Measurements from ENCODE around the gene CPB2. TPM values are rescaled to one million over a fixed set of nuclear protein-coding genes. Genes with fewer than 3 reads are reported as not detected.

CPB2 gene, protein sequence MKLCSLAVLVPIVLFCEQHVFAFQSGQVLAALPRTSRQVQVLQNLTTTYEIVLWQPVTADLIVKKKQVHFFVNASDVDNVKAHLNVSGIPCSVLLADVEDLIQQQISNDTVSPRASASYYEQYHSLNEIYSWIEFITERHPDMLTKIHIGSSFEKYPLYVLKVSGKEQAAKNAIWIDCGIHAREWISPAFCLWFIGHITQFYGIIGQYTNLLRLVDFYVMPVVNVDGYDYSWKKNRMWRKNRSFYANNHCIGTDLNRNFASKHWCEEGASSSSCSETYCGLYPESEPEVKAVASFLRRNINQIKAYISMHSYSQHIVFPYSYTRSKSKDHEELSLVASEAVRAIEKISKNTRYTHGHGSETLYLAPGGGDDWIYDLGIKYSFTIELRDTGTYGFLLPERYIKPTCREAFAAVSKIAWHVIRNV
- total RNA-seq (2021; fragmentation: NEBNext Ultra II Directional; extraction: Animal tissue kit (Norgen Biotek cat#: 25700)) (not detected in 2 replicates), polyA plus RNA-seq (2011; rRNA removed) (not detected in 2 replicates), polyA minus RNA-seq (2011; rRNA and poly(A)+ RNA removed) (not detected in 2 replicates)
- polyA plus RNA-seq (2011; cell fraction: cytosol; rRNA removed): not detected
- not detected for polyA plus RNA-seq (2011; cell fraction: nucleus; rRNA removed)
- not detected in 4 replicates for polyA plus RNA-seq (2012, experiment 1 of 2)
- polyA plus RNA-seq (2012, experiment 2 of 2): not detected
- polyA plus RNA-seq (2013, experiment 1 of 2): not detected
- not detected for polyA plus RNA-seq (2013, experiment 2 of 2)
- polyA minus RNA-seq (2011; cell fraction: cytosol; rRNA and poly(A)+ RNA removed): not detected
- polyA minus RNA-seq (2011; cell fraction: nucleus; rRNA and poly(A)+ RNA removed): not detected
- long read RNA-seq, experiment 1: 0 reads
- long read RNA-seq, experiment 2: 0 reads

DNA sequence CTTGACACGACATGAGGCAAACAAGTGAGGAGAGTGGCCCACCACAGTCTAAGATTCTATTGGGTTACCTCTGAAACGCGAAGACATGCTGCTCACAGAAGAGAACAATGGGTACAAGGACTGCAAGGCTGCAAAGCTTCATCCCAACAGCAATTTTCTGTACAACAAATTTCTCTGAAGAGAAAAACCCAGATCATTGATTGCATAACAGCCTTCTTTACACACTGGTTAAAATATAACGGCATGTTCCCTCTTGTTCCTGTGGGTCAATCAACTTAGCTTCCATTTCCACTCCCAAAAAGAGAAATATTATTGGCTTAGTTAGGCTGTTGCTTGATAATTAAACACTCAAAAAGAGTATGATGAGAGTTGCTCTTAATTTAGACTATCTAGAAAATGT is at the start of gene CPB2:
Gene CPB2 (minus strand): TSS at position 166 of the 400 bp plus-strand sequence. CDS start 24 bp downstream, at position 142.
- ChIA-PET POLR2A (ENCODE audit: partially characterized antibody) (no interaction called here), CTCF (ENCODE audit: partially characterized antibody) (interaction anchor here (0.7 to 1.0 kb wide), 3 partner anchors 23 to 50 kb away, joined by 3 read pairs; no protein-coding TSS in a partner anchor)
- Histone ChIP-seq H2BK120ac (replicated peaks; ENCODE audit: low read depth, low read length) (no peak within 1 kb of the TSS), H4K5ac (ENCODE audit: insufficient read length, low read depth, low read length) (no peak within 1 kb of the TSS), H3K18ac (ENCODE audit: extremely low read depth, low read length) (no peak within 1 kb of the TSS), H4K91ac (replicated peaks; ENCODE audit: insufficient read length, low read length) (no peak within 1 kb of the TSS), H3K79me1 (ENCODE audit: low read depth, low read length) (no peaks in the 10 kb centered on the region), H2BK5ac (ENCODE audit: low read depth, low read length) (no peak within 1 kb of the TSS), H3K23me2 (ENCODE audit: low read depth, low read length) (no peaks in the 10 kb centered on the region), H3K27ac (ENCODE audit: low read depth, low read length) (no peak within 1 kb of the TSS), H2AK5ac (ENCODE audit: low read depth, low read length) (no peak within 1 kb of the TSS), H3K14ac (ENCODE audit: insufficient read length) (no peak within 1 kb of the TSS), H4K20me1 (replicated peaks in 1 of 2; ENCODE audit: control insufficient read depth in 1 of 2, insufficient read depth in 2 of 2, low read length in 2 of 2) (no peaks in the 10 kb centered on the region), H3K27me3 (replicated peaks in 1 of 4; ENCODE audit: control insufficient read depth in 3 of 4, extremely low read depth in 1 of 4, insufficient read depth in 3 of 4, low read length in 3 of 4) (no peaks in the 10 kb centered on the region), H2AFZ (ENCODE audit: low read length) (no peak within 1 kb of the TSS), H3K23ac (ENCODE audit: insufficient read length) (no peak within 1 kb of the TSS), H3K9me3 (ENCODE audit: insufficient read depth in 2 of 2, low read depth in 1 of 2, low read length in 1 of 2) (no peaks in the 10 kb centered on the region), H3K36me3 (ENCODE audit: control insufficient read depth in 2 of 4, insufficient read depth in 4 of 4, low read length in 3 of 4) (no peaks in the 10 kb centered on the region), H3K9ac (replicated peaks in 1 of 4; ENCODE audit: extremely low read depth in 1 of 4, low read depth in 3 of 4, low read length in 3 of 4) (no peak within 1 kb of the TSS), H3K56ac (replicated peaks; ENCODE audit: insufficient read length, low read depth, low read length) (no peak within 1 kb of the TSS), H3K4me2 (ENCODE audit: insufficient read depth in 1 of 2, low read depth in 2 of 2, low read length in 2 of 2) (no peak within 1 kb of the TSS), H2BK20ac (ENCODE audit: low read length) (no peak within 1 kb of the TSS), H3K4me3 (ENCODE audit: extremely low read depth in 1 of 4, insufficient read depth in 2 of 4, low read depth in 3 of 4, low read length in 4 of 4) (no peak within 1 kb of the TSS), H2BK12ac (ENCODE audit: low read depth, low read length) (no peak within 1 kb of the TSS), H3K4ac (replicated peaks; ENCODE audit: insufficient read length, low read depth, low read length) (no peak within 1 kb of the TSS), H4K8ac (ENCODE audit: extremely low read depth, insufficient read depth, low read length) (no peak within 1 kb of the TSS), H2BK15ac (ENCODE audit: low read length) (no peak within 1 kb of the TSS), H3K4me1 (replicated peaks in 1 of 4; ENCODE audit: control insufficient read depth in 3 of 4, insufficient read depth in 4 of 4, low read length in 3 of 4) (no peaks in the 10 kb centered on the region), H3K79me2 (ENCODE audit: control insufficient read depth in 1 of 2, insufficient read depth in 2 of 2, low read length in 2 of 2) (no peaks in the 10 kb centered on the region)
- DNase-seq (ENCODE audit: low read depth in 1 of 2, low spot score in 2 of 2) (no peak), FAIRE-seq (no peak)
- WGBS, 2 experiments (ENCODE audit: extremely low coverage in 1 of 2, insufficient coverage in 1 of 2, insufficient read length in 1 of 2, insufficient replicate concordance in 2 of 2, low coverage in 1 of 2, low lambda C conversion rate in 2 of 2, missing lambda C conversion rate in 1 of 2): 90% methylated on average over 4 of the region's 4 CpGs; no CpG with 5 or more reads in 1 of the 2 experiments
- TF ChIP-seq, protein P1, sequence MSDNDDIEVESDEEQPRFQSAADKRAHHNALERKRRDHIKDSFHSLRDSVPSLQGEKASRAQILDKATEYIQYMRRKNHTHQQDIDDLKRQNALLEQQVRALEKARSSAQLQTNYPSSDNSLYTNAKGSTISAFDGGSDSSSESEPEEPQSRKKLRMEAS (IDR thresholded peaks at IDR 0.05): no peak
- TF ChIP-seq CREB1 (IDR thresholded peaks at IDR 0.05) (no peak), EP300 (IDR thresholded peaks at IDR 0.05; ENCODE audit: borderline replicate concordance in 1 of 2, low read depth in 2 of 2, low read length in 2 of 2) (no peak), CHD1 (IDR thresholded peaks at IDR 0.05; ENCODE audit: low read depth, low read length) (no peak), JUN (IDR thresholded peaks at IDR 0.05; ENCODE audit: low read depth, low read length) (no peak), POLR2AphosphoS5 (IDR thresholded peaks at IDR 0.05; ENCODE audit: low read depth, low read length) (no peak), CBX8 (IDR thresholded peaks at IDR 0.05; ENCODE audit: borderline replicate concordance, low read depth, low read length) (no peak), NRF1 (IDR thresholded peaks at IDR 0.05; ENCODE audit: low read depth, low read length) (no peak), MAFK (IDR thresholded peaks at IDR 0.05; ENCODE audit: low read depth, low read length) (no peak), SRF (IDR thresholded peaks at IDR 0.05; ENCODE audit: low read depth, low read length) (no peak)
- TF ChIP-seq, protein P2, sequence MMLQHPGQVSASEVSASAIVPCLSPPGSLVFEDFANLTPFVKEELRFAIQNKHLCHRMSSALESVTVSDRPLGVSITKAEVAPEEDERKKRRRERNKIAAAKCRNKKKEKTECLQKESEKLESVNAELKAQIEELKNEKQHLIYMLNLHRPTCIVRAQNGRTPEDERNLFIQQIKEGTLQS (IDR thresholded peaks at IDR 0.05; ENCODE audit: insufficient read depth, low read depth, low read length): no peak

Data from H1 (cell line).